HG03060 (cell line): ENCODE measurements around the gene PDGFRB.

Experiments used
- ATAC-seq: cut with Tn5 transposase; IDR thresholded peaks from one replicate; pipeline ENCODE4 v1.9.1; 2021; ENCODE audit warnings: low read depth, moderate number of reproducible peaks; ENCODE audit not compliant: unreplicated experiment

PDGFRB gene

DNA sequence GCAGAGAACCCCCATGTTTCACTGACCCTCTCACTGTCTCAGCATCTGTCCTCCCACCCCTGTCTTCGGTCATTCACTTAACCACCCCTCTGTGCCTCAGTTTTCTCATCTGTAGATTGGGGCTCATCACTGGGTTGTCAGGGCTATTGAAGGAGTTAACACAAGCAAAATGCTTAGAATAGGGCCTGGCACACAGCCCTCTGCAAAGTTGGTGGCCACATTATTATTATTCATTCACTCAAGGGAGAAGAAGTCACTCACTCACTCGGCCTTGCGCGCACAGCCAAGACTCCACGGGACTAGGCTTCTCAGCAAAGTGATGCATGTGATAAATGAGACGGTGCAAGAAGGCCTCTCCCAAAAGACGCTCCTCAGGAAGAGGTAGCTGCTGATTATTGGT is 8.0 kb downstream of the PDGFRB start:
- ATAC-seq, result no peak

GRCh38 chr5:150146862-150147601 is 8.6 kb downstream of the PDGFRB start:
- ATAC-seq, result no peak

DNA sequence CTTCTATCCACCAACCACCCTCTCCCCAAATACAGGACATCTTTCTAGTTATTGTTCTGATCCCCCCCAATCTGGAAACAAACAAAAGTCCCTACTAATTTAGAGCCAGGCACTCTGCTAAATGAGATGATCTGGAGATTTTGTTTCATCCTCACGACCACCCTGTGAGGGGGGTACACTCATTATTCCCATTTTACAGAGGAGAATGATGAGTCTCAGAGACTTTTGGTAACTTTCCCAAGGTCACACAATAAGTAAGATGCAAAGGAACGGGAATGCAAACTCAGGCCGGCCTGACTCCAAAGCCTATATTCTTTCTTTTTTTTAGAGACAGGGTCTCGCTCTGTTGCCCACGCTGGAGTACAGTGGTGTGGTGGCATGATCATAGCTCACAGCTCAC is 9.4 kb downstream of the PDGFRB start:
- no peak for ATAC-seq

GRCh38 chr5:150144879-150145278 is 10.8 kb downstream of the PDGFRB start:
- no peak for ATAC-seq

DNA sequence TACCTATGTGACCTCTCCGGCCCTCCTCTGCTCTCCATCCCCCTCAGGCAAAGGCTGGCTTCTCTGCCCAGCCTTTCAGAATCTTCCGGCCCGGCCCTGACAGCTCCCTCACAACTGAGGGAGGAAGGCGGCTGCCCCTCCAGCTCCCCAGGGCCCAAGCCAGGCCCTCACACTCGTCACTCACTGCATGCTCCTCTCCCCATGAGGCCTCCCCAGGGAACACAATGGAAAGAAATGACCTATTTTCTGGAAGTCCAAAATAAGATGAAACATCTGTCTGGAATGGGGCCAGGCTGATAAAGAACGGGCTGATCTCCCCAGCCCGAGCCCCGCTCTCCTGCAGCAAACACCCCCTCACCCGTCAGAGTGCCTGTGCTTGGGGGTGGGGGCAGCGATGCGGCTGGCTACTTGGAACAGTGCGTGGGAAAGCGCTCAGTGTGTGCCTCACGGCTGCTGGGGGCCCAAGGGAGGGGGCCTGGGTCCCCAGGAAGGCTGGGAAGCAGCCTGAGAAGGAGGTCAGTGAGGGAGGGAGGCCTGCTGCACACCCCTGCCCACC is 11.3 kb downstream of the PDGFRB start:
- no peak for ATAC-seq

- no peak for ATAC-seq
Observed at GRCh38 chr5:150143350-150144245, 12.0 kb downstream of the PDGFRB start.

GRCh38 chr5:150142959-150143349 is 12.7 kb downstream of the PDGFRB start:
- ATAC-seq, result no peak

- ATAC-seq, result no peak
Observed at GRCh38 chr5:150142185-150142958, 13.3 kb downstream of the PDGFRB start.

DNA sequence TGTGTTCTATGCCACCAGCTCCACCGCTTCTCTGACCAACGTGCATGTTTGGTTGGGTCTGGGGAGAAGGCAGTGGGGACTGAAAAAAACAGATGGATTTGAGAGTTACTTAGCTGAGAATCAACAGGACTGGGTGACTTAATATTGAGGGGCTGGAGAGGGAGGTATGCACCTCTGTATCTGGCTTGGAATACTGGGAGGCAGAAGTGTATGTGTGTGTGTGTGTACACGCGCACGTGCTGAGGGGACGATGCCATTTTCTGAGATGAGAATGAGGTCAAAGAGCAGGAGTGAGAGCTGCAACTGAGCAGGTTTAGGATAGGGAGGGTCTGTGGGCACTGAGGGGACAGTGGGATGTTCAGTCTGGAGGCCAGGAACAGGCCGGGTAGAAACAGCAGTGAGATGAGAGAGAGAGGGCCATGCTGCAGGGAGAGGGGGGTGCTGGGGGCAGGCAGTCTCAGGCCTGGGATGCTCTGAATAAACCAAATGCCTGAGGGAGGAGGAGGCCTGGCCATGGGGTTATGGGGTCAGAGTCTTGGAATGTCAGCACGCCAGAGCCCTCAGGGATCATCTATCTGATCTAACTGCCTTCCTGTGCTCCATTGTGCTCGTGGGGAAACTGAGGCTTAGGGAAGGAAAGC is 14.0 kb downstream of the PDGFRB start:
- ATAC-seq, result no peak

DNA sequence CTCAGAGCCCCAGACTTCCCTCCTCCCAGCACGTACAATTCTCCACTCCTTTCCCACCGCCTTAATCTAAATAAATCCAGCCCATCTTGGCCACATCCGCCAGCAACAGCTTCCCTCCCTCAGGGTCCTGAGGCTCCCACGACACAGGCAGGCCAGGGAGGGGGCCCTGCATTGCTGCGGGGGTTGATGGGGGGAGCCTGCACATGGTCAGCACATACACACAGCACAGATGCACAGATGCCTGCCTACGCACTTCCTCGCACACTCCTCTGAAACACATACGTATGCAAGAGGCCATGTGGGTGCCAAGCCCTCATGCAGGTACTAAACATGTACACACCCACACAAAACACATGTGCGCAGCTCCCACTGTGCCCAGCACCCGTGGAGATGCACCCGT is 14.8 kb downstream of the PDGFRB start:
- ATAC-seq, result no peak

DNA sequence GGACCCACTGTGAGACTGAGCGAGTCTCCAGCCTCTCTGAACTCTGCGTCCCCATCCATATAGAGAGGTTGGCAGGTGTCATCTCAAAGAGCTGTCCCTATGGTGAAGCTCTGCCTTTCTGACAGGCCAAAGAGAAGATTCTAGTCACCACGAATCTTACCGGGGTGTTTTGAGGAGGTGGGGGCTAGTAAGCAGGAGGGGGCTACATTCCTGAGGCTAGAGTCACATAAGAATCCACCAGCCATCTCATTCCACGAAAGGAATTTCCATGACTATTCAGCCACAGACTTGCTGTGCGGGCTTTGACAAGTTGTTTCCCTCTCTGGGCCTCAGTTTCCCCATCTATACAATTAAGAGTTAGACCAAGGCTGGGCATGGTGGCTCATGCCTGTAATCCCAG is 16.3 kb downstream of the PDGFRB start:
- ATAC-seq, result no peak

- no peak for ATAC-seq
Observed at GRCh38 chr5:150138551-150139265, 16.9 kb downstream of the PDGFRB start.

- ATAC-seq, result no peak
Observed at GRCh38 chr5:150137997-150138396, 17.6 kb downstream of the PDGFRB start.

DNA sequence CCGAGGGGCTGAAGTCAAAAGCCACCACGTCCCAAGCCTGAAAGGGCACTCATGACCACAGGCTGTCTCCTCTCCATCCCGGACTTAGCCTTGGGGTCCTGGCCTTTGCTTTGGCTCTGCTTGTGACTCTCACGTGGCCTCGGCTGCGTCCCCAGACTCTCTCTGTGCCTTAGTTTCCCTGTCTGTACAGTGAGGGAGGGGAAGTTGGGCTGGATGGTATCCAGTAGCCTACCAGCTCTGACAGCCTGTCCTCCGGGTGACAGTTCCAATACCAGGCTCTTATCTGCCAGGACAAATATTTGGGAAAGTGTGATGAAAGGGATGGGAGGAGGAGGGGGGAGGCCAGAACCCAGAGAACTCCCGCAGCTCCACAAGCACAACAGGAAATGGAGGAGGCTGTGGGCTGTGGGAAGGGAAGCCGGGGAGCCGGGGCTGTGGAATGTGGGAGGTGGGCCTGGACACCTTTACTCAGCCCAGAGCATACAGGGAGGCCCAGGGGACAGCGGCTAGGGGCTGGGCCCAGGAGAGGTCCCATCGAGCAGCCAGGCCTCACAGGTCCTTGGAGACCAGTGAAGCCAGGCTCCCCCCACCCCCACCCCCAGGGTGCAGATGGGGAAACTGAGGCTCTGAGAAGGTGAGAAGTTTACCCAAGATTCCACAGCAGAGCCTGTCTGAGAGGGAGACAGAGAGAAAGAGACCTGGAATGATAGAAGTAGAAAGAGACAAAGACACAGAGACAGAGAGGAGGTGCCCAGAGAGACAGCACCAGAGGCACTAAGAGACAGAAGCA is 18.3 kb downstream of the PDGFRB start:
- ATAC-seq, result no peak

GRCh38 chr5:150136305-150137167 is 19.1 kb downstream of the PDGFRB start:
- ATAC-seq, result no peak

DNA sequence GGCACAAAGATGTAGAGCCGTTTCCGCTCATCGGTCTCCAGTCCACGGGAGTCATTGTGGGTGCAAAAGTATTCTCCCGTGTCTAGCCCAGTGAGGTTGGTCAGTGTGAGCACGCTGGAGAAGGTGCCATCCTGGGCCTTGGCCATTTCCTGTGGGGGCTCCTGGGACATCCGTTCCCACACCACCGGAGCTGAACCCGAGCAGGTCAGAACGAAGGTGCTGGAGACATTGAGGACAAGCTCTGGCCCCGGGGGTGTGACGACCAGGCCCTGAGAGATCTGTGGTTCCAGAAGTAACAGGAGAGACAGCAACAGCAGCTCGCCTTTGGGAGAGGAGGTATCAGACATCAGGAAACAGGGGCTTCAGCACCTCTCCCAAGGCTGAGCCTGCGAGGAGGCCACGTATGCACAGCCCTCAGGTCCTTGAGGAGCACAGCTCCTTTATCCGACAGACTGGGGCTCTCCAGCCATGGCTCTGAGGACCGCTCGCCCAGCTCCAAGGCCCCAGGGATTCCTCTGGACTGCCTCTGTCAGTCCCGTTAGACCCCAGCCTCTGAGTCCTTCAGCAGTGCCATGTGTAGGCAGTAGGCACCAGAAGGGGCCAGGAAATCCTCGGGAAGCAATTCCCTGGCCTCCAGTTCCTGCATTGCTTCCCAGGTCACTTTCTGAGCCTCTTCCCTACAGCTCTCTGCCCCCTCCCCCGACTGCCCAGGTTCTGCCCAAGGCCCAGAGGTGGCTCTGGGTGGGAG is 19.9 kb downstream of the PDGFRB start:
- no peak for ATAC-seq

GRCh38 chr5:150134198-150134588 is 21.5 kb downstream of the PDGFRB start:
- ATAC-seq, result no peak
